GM19351 (cell line): ENCODE results near the gene EMC6.
A peak's percentile ranks its signal among the peaks of the same experiment; 100 is the strongest.

Experiments used
- ATAC-seq: cut with Tn5 transposase; IDR thresholded peaks from one replicate; pipeline ENCODE4 v1.9.1; 2021; ENCODE audit warnings: mild to moderate bottlenecking, moderate library complexity; ENCODE audit not compliant: unreplicated experiment

The EMC6 gene

GRCh38 chr17:3655766-3656165 lies 12.8 kb upstream of the EMC6 start:
- no peak for ATAC-seq

GRCh38 chr17:3656353-3656752 lies 12.3 kb upstream of the EMC6 start:
- no peak for ATAC-seq

GRCh38 chr17:3656755-3657587 lies 11.6 kb upstream of the EMC6 start:
- ATAC-seq = no peak

GRCh38 chr17:3657588-3657869 lies 11.1 kb upstream of the EMC6 start:
- no peak for ATAC-seq

DNA sequence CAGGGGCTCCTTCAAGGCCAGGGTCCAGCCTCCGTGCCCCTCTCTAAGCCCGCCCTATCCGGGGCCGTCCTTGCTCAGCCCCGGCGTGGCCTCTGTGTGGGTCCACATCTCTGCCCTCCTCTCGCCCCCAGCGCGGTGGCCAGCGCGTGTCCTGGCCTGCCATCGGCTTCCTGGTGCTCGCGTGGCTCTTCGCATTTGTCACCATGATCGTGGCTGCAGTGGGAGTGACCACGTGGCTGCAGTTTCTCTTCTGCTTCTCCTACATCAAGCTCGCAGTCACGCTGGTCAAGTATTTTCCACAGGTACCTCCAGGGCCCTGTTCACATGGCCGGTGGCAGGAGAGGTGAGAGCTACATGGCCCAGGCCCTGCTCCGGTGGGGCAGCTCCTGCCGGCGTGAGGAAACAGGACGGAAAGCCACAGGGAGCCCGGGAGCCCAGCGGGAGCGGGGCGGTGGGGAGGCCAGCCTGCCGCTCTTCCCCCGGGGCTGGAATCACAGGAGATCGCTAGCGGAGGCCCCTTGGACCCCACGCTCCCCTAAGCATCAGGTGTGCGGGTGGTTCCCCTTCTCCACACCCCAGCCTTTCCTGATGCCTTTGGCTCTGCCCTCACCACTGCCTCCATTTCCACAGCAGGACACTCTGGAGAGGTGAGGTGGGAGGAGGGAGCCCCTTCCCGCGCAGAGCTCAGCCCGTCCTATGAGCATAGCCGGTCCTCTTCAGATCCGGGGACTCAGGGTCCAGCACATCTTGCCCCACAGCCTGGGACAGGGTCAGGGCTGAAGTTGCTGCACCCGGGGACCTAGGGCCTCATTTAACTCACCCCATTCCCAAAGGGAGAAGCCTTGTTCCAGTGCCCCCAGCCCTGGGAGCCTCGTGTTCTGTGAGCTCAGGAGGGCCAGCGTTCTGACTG lies 10.5 kb upstream of the EMC6 start:
- ATAC-seq = no peak

GRCh38 chr17:3658784-3659449 lies 9.7 kb upstream of the EMC6 start:
- ATAC-seq = no peak

DNA sequence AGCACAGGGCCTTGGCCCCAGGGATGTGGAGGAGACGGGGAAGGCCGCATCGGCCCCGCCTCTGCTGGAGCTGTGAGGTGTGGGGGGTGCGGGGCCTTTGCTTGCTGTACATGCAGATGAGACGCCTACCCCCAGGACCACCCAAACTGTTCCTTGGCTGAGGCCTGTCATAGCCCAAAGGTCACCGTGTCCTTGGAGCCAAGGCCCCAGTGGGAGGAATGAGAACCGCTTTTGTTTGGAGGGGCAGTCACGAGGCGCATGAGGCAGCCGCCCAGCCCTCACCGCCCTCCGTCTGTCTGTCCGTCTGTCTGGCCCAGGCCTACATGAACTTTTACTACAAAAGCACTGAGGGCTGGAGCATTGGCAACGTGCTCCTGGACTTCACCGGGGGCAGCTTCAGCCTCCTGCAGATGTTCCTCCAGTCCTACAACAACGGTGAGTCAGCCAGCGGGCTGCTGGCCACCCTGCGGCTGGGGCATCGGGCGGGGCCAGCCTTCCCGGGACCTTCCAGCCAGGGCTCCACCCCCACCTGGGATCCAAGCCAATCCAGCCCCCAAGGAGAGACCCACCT lies 9.0 kb upstream of the EMC6 start:
- no peak for ATAC-seq

DNA sequence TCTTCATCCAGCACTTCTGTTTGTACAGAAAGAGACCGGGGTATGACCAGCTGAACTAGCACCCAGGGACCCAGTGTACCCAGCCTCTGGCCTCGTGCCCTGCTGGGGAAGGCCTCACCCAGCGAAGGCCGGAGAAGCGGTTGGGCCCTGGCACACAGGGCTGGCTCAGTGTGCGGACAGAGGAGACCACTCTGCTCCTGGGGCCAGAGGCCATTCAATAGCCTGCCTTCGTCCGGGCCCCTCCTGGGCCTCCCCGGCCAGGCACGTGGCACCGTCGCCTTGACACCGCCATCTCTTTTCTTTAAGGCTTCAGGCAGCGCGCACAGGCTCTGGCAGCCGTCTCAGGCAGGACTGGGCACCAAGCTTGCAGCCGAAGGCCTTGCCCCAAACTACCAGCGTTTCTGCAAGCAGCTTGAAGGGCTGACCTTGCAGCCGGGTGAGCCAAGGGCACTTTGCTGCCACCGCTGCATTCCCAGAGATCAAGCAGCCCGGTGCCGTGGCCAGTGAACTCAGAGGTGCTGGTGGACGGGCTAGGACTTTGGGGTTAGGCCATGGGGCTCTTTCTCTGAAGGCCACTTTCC lies 8.2 kb upstream of the EMC6 start:
- ATAC-seq = no peak

GRCh38 chr17:3663102-3664011 lies 5.3 kb upstream of the EMC6 start:
- ATAC-seq = no peak

- ATAC-seq = no peak
These were observed 2.8 kb upstream of the EMC6 start for GRCh38 chr17:3665834-3666233.

- no peak for ATAC-seq
These were observed 2.1 kb upstream of the EMC6 start for GRCh38 chr17:3666516-3666915.

GRCh38 chr17:3667366-3668278 lies 990 bp upstream of the EMC6 start:
- peak; percentile 12 for ATAC-seq

- peak; percentile 8 for ATAC-seq
These were observed 404 bp downstream of the EMC6 start for GRCh38 chr17:3669085-3669347.

DNA sequence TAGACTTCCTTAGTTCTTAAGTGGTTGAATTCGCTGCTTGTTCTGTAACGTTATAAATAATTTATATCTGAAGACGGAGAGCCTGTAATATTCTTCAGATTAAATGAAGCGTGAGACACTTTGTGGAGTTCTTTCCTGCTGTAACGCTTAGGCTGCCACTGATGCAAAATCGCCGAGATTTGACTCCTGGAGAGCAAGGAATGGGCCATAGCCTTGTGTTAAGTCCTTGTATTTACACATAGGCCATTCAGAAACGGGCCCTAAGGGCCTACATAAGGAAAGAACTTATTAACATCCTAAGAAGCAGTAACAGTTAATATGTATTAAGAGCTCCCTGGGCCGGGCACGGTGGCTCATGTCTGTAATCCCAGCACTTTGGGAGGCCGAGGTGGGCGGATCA lies 936 bp downstream of the EMC6 start:
- ATAC-seq = no peak

DNA sequence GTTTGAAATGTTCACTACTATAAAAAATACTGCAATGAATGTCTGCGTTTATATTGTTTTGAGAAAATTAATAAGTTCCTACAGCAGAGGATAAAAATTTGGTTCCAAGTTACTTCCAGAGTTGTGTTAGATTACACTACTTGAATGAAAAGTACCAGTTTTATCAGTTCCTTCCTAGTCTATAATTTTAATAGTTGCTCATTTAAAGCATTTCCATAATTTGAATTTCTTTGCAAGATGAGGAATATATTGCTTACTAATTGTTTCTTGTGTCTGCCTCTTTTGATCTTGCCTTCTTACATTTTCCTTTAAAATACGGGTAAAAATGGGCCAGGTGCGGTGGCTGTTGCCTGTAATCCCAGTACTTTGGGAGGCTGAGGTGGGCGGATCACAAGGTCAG lies 4.0 kb downstream of the EMC6 start:
- no peak for ATAC-seq

GRCh38 chr17:3675886-3676285 lies 7.3 kb downstream of the EMC6 start:
- no peak for ATAC-seq

GRCh38 chr17:3678095-3678820 lies 9.6 kb downstream of the EMC6 start:
- no peak for ATAC-seq

DNA sequence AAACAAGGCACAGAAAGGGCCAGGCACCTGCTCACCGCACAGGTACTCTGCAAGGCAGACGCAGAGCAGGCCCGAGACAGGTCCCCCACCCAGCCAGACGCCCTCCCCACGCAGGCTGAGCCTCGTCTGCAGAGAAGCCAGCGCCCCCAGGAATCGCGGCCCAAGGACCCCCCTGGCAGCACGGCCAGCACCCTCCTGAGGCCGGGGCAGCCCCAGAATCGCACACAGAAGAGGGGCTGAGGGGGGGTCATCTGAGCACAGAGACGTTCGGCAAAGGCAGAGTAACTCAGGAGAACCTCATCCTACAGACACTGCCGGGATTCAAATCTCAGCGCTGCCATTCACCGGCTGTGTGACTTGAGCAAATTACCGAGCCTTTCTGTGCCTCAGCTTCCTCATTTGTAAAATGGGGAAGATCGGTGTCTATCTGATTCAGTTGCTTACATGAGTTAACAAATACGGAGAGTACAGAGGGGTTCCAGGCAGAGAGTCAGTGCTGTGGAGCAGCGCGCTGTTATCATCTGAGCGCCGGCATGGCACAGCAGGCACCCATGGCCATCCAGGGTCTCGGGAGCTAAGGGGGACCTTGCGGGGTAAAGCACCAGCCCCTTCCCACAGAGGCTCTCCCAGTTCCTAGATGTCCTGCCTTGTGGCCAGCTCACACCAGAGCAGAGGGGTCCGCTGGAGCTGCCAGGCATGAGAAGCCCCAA lies 10.4 kb downstream of the EMC6 start:
- no peak for ATAC-seq
